Measurements from ENCODE around the gene TSC22D1.

TSC22D1 gene

DNA sequence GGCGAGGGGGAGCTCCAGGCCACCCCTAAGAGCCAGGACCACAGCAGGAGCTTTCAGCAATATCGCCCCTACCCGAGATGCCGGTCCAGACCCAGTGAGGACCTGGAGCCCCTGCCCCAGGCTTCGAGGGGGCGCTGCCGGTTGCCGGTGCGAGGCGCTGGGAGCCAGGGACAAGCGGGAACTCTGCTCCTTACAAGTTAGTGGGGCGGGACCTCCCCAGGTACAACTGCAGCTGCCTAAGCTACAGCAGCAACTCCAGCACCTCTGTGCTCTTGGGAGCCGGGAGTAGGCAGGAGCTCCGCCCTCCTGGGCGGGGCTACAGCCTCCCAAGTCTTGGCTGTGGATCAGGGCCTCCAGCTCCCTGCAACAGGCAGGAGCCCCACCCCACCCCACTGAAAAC is 15.2 kb upstream of the TSC22D1 start:
- no peak for DNase-seq (ENCODE audit: low read depth, low spot score)
- TF ChIP-seq, protein P1, sequence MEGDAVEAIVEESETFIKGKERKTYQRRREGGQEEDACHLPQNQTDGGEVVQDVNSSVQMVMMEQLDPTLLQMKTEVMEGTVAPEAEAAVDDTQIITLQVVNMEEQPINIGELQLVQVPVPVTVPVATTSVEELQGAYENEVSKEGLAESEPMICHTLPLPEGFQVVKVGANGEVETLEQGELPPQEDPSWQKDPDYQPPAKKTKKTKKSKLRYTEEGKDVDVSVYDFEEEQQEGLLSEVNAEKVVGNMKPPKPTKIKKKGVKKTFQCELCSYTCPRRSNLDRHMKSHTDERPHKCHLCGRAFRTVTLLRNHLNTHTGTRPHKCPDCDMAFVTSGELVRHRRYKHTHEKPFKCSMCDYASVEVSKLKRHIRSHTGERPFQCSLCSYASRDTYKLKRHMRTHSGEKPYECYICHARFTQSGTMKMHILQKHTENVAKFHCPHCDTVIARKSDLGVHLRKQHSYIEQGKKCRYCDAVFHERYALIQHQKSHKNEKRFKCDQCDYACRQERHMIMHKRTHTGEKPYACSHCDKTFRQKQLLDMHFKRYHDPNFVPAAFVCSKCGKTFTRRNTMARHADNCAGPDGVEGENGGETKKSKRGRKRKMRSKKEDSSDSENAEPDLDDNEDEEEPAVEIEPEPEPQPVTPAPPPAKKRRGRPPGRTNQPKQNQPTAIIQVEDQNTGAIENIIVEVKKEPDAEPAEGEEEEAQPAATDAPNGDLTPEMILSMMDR (IDR thresholded peaks at IDR 0.05; ENCODE audit: insufficient read depth, low read length, missing control alignments): no peak
- no peak overlapping the region for H3K4me3 ChIP-seq (ENCODE audit: low read depth, low read length)
- ChIA-PET POLR2A (no interaction called here), CTCF (no interaction called here)

DNA sequence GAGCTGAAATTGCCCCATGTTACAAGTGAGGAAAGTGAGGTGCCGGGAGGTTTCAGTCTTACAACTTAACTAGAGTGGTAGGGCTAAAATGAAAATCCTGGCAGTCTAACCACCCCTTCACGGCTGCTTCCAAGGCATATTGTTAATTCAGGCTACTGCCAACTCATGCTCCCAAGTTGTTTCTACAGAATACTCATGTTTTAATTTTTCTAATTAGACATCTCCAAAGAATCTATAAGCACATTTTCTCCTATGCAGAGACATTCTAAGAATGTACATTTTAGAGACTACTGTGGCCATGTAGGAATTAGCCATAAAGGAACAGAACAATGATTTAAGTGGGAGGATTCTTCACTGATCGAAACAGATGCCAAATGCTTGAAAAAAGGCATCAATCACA is 7.0 kb upstream of the TSC22D1 start:
- TF ChIP-seq, protein P1 (IDR thresholded peaks at IDR 0.05; ENCODE audit: insufficient read depth, low read length, missing control alignments): no peak
- peak; percentile 46 for DNase-seq (ENCODE audit: low read depth, low spot score)
- CTCF ChIA-PET: no interaction called here
- POLR2A ChIA-PET: interaction anchor here (1.3 kb wide), 1 partner anchor 17 kb away, joined by 3 read pairs; no protein-coding TSS in a partner anchor
- no peak overlapping the region for H3K4me3 ChIP-seq (ENCODE audit: low read depth, low read length)

DNA sequence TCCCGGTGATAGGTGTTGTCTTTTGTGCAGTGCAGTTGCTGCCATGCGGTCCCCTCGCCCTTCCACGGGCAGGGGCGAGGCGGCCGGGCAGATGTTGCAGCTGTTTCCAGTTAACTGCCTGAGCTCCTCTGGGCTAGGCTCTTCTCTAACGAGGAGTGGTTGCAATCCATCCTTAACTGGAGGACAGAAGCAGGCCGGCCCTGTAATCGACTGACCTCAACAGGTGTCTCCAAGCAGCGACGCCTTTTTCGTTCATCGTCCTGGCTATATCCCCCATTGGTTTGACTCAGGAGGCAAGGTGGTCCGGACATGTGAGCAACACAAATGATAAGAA is 1.9 kb upstream of the TSC22D1 start:
- ChIA-PET POLR2A (no interaction called here), CTCF (interaction anchor here (1.3 kb wide), 1 partner anchor 341 kb away, joined by 5 read pairs; no protein-coding TSS in a partner anchor)
- no peak for DNase-seq (ENCODE audit: low read depth, low spot score)
- peak overlapping the region; percentile 83 for H3K4me3 ChIP-seq (ENCODE audit: low read depth, low read length)
- TF ChIP-seq, protein P1 (IDR thresholded peaks at IDR 0.05; ENCODE audit: insufficient read depth, low read length, missing control alignments): no peak

DNA sequence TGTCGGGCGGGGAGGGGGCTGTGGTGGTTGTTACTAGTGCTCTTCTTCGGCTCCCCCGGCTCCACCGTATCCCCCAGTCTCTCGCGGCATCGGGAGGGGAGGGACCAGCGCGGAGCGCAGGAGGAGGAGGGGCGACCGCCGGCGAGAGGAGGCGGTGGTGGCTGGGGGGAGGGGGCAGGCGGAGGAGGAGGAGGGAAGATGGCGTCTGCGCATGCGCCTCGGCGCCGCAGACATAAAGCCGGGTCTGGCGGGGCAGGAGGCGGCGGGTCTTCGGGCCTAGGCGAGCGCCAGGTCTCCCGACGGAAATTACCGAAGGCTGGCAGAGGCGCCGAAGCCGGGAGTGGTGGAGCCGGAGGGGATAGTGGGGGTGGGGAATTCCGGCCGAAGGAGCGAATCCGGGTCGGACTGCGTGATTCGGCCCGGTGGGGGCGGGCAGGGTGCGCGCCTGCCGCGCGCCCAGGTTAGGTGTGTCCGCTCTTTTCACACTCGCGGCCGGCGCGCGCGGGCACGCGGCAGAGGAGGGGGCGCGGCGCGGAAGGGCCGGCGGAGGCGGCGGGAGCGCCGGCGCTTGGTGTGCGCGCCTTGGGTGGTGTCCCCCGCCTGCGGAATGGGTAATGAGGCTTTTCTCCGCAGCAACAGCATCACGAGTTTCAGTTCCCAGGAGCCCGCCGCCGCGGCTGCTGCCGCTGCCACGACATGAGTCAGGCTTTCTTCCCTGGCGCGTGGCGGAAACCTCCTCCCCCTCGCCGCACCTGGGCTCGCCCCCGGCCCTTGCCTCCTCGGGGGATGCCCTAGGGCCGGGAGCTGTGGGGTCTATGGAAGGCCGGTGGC is 1.3 kb upstream of the TSC22D1 start:
- H3K4me3 ChIP-seq (ENCODE audit: low read depth, low read length): peak overlapping the region; percentile 83
- ChIA-PET CTCF (no interaction called here), POLR2A (no interaction called here)
- peak; percentile 70 for DNase-seq (ENCODE audit: low read depth, low spot score)
- TF ChIP-seq, protein P1 (IDR thresholded peaks at IDR 0.05; ENCODE audit: insufficient read depth, low read length, missing control alignments): no peak

GRCh38 chr13:44576351-44577235 is 463 bp upstream of the TSC22D1 start:
- CTCF ChIA-PET: no interaction called here
- no peak for DNase-seq (ENCODE audit: low read depth, low spot score)
- TF ChIP-seq, protein P1 (IDR thresholded peaks at IDR 0.05; ENCODE audit: insufficient read depth, low read length, missing control alignments): no peak
- POLR2A ChIA-PET: interaction anchor here (0.6 to 0.9 kb wide), 2 partner anchors 342 to 497 kb away, joined by 3 read pairs; no protein-coding TSS in a partner anchor
- peak overlapping the region; percentile 83 for H3K4me3 ChIP-seq (ENCODE audit: low read depth, low read length)

DNA sequence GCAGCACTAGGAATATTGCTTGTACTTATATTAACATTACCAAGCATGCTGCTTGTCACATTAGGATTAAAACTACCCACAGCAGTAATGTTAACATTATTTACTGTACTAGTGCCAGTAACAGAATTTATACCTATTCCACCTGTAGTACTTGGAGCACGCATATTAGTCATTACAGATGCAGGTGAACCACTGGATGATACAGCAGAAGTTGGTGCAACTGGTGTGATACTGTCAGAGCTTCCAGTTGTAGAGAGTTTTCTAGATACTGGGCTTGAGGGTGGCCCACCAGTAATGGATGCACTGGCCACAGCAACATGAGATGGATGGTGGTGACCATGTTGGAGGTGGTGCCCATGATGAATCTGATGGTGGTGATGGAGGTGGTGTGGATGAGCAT is 1.1 kb downstream of the TSC22D1 start:
- TF ChIP-seq, protein P1 (IDR thresholded peaks at IDR 0.05; ENCODE audit: insufficient read depth, low read length, missing control alignments): no peak
- H3K4me3 ChIP-seq (ENCODE audit: low read depth, low read length): peak overlapping the region; percentile 83
- ChIA-PET POLR2A (interaction anchor here (0.8 kb wide), 1 partner anchor 9 kb away, joined by 3 read pairs; no protein-coding TSS in a partner anchor), CTCF (interaction anchor here (1.0 to 3.3 kb wide), 5 partner anchors 25 to 398 kb away, joined by 3 to 9 read pairs (median 3); no protein-coding TSS in a partner anchor)
- no peak for DNase-seq (ENCODE audit: low read depth, low spot score)

All from AG04449 (cell line).